Renal pelvis (tissue), 12 donors: Measurements from ENCODE around the gene OR51B5. TPM values are rescaled to one million over a fixed set of nuclear protein-coding genes. Genes with fewer than 3 reads are reported as not detected.
A peak's percentile ranks its signal among the peaks of the same experiment; 100 is the strongest.
"Not testable (repeated sequence)": the region's sequence is repeated elsewhere in the genome, so short reads cannot be mapped to it uniquely, and the experiment has no call there.

Experiments
- DNase-seq: peaks from one replicate; pipeline ENCODE4 v3.0.0-alpha.2; 2013
- long read RNA-seq, 16 experiments: transcript quantifications; one replicate each; lab custom pipeline, GENCODE V29; 2026
- polyA plus RNA-seq, 3 donors: library from polyadenylated mRNA; unstranded; fragments of 120-200 nt; gene quantifications; one replicate each; pipeline ENCODE4 v1.2.1, GENCODE V29; 2013; ENCODE audit not compliant: insufficient read length in 3 of 3

The OR51B5 gene
- under 1 TPM; 0.32 to 0.59 (median 0.34) TPM for polyA plus RNA-seq
- long read RNA-seq, donor 1 = 0 reads
- long read RNA-seq, donor 2 = 0 reads
- long read RNA-seq, donor 3 = 0 reads
- long read RNA-seq, donor 4, partial matches to known transcripts = 0 of 1 reads
- long read RNA-seq, donor 4, other reads (novel, unspliced or antisense) = 0 of 1 reads
- long read RNA-seq, donor 5 = 0 reads
- long read RNA-seq, donor 6 = 0 reads
- long read RNA-seq, donor 7 = 0 reads
- long read RNA-seq, donor 8 = 0 reads
- long read RNA-seq, donor 9 = 0 reads
- long read RNA-seq, donor 10 = 0 reads
- long read RNA-seq, donor 11 = 0 reads
- long read RNA-seq, donor 12 = 0 reads
- long read RNA-seq, donor 13 = 0 reads
- long read RNA-seq, donor 14 = 0 reads
- long read RNA-seq, donor 15 = 0 reads
- long read RNA-seq, donor 16 = 0 reads

DNA sequence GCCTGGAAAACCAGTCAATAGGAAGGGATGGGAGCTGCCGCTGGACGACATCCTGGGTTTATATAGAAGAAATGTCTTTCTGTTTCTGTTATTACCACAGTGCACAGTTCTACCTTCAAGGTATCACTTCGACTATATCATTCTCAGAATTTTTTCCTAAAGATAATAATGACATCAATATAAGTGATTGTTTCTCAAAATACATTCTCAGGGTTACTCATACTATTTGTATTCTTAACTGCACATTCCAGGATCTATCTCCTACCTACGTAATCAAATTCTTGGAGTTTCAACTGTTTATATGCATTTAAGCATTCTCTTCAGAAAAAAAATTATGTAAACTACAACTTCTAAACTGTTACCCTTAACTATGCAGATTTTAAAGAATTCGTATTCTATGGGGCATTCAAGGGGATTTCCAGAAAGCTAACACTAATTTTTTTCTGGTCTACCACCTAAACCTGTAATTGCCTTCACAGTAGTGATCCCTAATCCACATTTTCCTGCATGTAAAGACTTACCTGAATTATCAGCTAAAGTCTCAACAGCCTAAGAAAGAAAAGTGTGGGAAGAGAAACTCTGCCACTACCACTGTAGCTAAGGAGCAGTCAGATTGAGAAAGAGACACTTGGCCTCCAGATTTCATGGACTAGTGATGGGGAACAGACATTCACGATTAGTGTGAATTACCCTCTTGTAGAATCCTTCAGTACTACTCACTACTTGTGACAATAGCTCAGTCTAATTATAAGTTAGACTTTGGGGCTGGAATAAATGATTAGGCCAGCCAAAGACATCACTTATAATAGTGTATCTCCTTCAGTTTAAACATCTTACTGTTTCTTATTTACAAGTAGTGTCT is at the start of gene OR51B5:
Gene OR51B5 (minus strand): TSS at position 51 of the 862 bp plus-strand sequence. CDS start 0 bp downstream, at position 51.
- no peak for DNase-seq

GRCh38 chr11:5390210-5390609 is 46.9 kb upstream of the OR51B5 start:
- DNase-seq = no peak

GRCh38 chr11:5384335-5384734 is 41.0 kb upstream of the OR51B5 start:
- no peak for DNase-seq

DNA sequence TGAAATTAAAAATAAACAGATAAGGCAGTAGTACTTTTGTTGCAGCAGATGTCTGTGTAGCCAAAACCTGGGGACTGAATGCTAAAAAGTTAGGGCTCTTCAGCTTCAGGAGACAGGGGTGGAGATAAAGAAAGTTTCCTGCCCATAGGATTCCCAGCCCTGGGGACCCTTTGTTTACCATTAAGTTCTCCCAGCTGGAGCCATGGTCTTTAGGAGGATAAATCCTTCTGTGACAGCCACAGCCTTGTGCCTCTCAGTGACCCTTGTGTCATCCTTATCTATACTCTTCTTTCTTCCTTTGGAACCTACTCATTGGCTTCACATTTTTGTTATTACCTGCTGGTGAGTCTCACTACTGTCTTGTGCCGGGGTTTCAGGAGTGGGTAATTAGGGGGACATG is 40.3 kb upstream of the OR51B5 start, which contains the start of gene OR51M1:
Gene OR51M1 (plus strand): TSS at position 237 of the 400 bp plus-strand sequence. CDS start 5,587 bp downstream, outside the sequence.
- no peak for DNase-seq

DNA sequence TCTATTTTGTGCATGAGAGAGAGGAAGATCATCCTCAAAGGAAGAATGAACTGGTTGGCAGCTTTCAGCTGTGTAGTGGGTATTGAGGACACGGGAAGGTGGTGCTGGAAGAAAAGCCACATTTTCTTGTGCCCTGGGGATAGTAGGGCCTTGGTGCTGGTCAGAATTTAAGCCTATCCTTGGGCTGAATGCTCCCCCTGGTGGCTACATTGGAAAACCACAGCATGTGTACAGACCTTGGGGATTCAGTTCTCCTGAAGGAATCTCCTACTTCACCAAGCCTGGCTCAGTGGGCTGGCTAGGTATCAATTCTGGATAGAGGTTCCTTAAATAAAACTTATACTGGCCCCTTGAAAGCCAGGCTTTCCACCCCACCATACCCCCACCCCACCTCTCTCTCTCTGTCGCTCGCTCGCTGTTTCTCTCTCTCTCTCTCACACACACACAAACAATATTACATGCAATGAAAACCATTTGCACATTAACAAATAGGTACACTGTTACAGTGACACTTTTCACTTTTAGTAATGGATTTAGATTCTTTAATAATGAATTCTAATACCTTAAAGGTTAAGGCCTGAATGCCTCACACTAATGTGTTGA is 37.5 kb upstream of the OR51B5 start:
- DNase-seq = peak; percentile 33

- DNase-seq = no peak
These were observed 26.5 kb upstream of the OR51B5 start for GRCh38 chr11:5369789-5370188.

DNA sequence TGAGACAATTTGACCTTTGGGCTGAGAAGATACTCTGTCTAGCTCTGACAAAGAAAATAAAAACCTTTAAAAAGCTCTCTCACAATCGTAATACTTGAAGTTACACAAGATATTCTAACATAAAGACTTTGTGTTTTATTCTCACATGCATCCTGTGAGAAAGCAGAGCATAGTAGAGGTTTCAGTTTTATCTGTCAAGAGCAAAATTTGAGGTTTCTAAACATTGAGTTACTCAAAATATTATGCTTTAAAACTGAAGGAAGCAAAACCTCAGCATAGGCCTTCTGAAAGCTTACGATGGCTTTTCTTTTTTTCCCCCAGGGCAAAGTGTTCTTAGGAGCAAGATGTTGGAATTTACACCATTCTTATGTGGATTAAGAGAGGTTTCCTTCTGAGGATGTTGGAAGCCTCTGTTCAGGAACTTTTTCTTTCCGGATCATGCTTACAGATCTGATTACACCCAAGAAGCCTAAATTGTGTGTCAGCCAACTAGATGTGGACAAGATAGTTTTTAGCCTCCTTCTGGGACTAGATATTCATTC is 25.2 kb upstream of the OR51B5 start:
- DNase-seq = no peak

- DNase-seq = no peak
These were observed 24.2 kb upstream of the OR51B5 start for GRCh38 chr11:5367448-5368074.

GRCh38 chr11:5366856-5367255 is 23.5 kb upstream of the OR51B5 start:
- no peak for DNase-seq

- not testable (repeated sequence) for DNase-seq
These were observed 23.0 kb upstream of the OR51B5 start for GRCh38 chr11:5366365-5366764.

DNA sequence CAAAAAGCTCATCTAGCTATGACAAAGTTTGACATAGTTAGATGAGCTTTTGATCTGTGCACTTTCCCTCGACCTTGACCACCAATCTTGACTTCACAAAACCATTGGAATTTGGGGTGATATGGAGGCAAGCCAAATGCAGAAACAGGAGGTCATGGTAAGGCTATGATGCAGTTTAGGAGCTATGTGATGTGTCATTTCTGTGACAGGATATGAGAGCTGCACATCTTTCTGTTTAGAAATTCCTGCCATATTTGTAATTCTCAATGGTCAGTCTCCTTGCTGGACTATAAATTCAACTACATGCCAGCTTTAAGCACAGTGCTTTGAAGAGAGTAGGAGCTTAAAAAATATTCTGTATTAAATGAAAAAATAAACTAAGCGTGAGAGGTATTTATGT is 20.9 kb upstream of the OR51B5 start:
- DNase-seq = no peak

GRCh38 chr11:5363679-5364078 is 20.4 kb upstream of the OR51B5 start:
- DNase-seq = no peak

- no peak for DNase-seq
These were observed 18.8 kb upstream of the OR51B5 start for GRCh38 chr11:5362017-5362625.

DNA sequence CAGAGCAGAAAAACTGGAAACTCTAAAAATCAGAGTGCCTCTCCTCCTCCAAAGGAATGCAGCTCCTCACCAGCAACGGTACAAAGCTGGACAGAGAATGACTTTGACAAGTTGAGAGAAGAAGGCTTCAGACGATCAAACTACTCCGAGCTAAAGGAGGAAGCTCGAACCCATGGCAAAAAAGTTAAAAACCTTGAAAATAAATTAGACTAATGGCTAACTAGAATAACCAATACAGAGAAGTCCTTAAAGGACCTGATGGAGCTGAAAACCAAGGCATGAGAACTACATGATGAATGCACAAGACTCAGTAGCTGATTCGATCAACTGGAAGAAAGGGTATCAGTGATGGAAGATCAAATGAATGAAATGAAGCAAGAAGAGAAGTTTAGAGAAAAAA is 12.7 kb upstream of the OR51B5 start:
- DNase-seq = not testable (repeated sequence)

DNA sequence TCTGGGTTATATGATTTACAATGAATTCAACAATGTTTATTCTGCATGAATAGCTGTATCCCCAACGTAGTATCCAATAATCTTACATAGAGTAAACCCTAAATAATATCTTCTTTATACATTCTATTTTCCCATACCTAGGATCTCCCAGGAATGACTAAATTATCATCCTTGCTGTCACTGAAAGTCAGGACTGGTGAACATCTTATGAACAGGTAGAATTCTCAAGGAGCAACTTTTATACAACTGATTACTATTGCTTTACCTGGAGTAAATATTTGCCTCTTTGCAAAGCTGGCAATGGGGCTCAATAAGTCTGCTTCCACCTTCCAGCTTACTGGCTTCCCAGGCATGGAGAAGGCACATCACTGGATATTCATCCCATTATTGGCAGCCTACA is 7.9 kb upstream of the OR51B5 start, which contains the start of gene OR51B6:
Gene OR51B6 (plus strand): TSS at position 301 of the 400 bp plus-strand sequence. CDS start 0 bp downstream, at position 301.
- DNase-seq = no peak

DNA sequence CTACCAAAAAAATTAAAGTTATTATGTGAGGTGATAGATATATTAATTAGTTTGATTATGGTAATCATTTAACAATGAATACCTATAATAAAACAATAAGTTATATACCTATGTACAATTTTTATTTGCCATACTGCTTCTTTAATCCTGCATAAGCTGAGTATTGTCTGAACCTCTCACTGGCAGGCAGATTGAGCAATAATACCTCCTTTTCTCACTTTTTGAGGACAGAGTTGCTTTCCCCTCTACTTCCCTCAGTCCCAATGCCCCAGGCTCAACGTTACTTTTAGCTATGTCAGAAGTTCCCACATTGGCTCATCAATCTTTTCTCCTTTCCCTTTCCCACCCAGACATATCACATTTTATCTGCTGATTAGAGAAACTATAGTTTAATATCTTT is 6.2 kb upstream of the OR51B5 start:
- DNase-seq = no peak

- DNase-seq = no peak
These were observed 5.3 kb upstream of the OR51B5 start for GRCh38 chr11:5348551-5349194.

GRCh38 chr11:5345831-5346230 is 2.5 kb upstream of the OR51B5 start:
- no peak for DNase-seq

- DNase-seq = no peak
These were observed 3.5 kb downstream of the OR51B5 start for GRCh38 chr11:5339771-5340322.

DNA sequence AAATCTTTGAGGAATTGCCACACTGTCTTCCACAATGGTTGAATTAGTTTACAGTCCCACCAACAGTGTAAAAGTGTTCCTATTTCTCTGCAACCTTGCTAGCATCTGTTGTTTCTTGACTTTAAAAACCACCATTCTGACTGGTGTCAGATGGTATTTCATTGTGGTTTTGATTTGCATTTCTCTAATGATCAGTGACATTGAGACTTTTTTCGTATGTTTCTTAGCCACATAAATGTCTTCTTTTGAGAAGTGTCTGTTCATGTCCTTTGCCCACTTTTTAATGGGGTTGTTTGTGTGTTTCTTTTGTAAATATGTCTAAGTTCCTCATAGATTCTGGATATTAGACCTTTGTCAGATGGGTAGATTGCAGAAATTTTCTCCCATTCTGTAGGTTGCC is 6.1 kb downstream of the OR51B5 start:
- not testable (repeated sequence) for DNase-seq
